Germinal center (tissue), 1 donor: ENCODE measurements around the gene CACNB4.

Source experiments
- DNase-seq: peaks from one replicate; pipeline ENCODE4 v3.0.0; 2012; ENCODE audit warnings: mixed read lengths, low spot score

Gene CACNB4

DNA sequence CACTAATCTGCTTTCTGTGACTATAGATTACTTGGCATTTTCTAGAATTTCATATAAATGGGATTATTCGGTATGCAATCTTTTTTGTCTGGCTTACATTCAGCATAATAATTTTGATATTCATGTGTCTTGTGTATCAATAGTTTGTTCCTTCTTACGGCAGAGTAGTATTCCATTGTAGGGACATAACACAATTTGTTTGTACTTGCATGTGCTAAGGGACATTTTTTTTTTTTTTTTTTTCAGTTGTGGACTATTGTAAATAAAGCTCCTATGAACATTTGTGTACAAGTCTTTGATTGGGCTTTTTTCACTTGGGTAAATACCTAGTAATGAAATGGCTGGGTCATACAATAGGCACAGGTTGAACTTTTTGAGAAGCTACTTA, 315.7 kb downstream of the CACNB4 start:
- no peak for DNase-seq
